Keratinocyte (primary cell): Measurements from ENCODE around the gene TAF4. TPM values are rescaled to one million over a fixed set of nuclear protein-coding genes. Genes with fewer than 3 reads are reported as not detected.

Source experiments
- DNase-seq: peaks from one replicate; pipeline ENCODE4 v3.0.0-alpha.2; 2011; ENCODE audit warnings: low read depth, missing footprints, low spot score
- FAIRE-seq: peaks from 2 replicates; lab custom pipeline; 2011; peaks lifted over from hg19 to GRCh38; lab: Jason Lieb, UNC
- H2AFZ ChIP-seq: 2 replicates; pipeline ENCODE4 v1.6.0; 2012; ENCODE audit warnings: low read length, control low read depth, inconsistent platforms; ENCODE audit not compliant: control insufficient read depth
- H3K27ac ChIP-seq: 2 replicates; pipeline ENCODE4 v1.5.1; 2011; ENCODE audit warnings: low read length; ENCODE audit not compliant: control insufficient read depth, insufficient read depth
- H3K27me3 ChIP-seq: 3 replicates; pipeline ENCODE4 v1.6.0; 2011; ENCODE audit warnings: low read length; ENCODE audit not compliant: control insufficient read depth, insufficient read depth; ENCODE audit errors: extremely low read depth
- H3K36me3 ChIP-seq, 2 experiments: 2 replicates in 1 of 2; 3 replicates in 1 of 2; pipeline ENCODE4 v1.5.1; 2011; ENCODE audit warnings: low read length in 2 of 2, mild to moderate bottlenecking in 1 of 2; ENCODE audit not compliant: control insufficient read depth in 2 of 2, insufficient read depth in 2 of 2; ENCODE audit errors: extremely low read depth in 1 of 2
- H3K4me1 ChIP-seq: 3 replicates; pipeline ENCODE4 v1.5.1; 2011; ENCODE audit warnings: low read length; ENCODE audit not compliant: control insufficient read depth, insufficient read depth; ENCODE audit errors: extremely low read depth
- H3K4me2 ChIP-seq: 3 replicates; pipeline ENCODE4 v1.6.0; 2011; ENCODE audit warnings: low read depth, low read length; ENCODE audit not compliant: control insufficient read depth, insufficient read depth; ENCODE audit errors: extremely low read depth
- H3K4me3 ChIP-seq, 3 experiments: fragments of 200-600 bp in 1 of 3; sonication (generic) in 1 of 3; 2 replicates in 2 of 3; 3 replicates in 1 of 3; pipeline ENCODE4 v1.5.1; 2011 to 2016; ENCODE audit warnings: low read length in 3 of 3, mild to moderate bottlenecking in 3 of 3, control low read depth in 2 of 3, inconsistent platforms in 1 of 3, low read depth in 1 of 3, mixed read lengths in 1 of 3, mixed run types in 1 of 3, moderate library complexity in 1 of 3; ENCODE audit not compliant: control insufficient read depth in 2 of 3, insufficient read depth in 2 of 3; ENCODE audit errors: extremely low read depth in 1 of 3
- H3K79me2 ChIP-seq: 2 replicates; pipeline ENCODE4 v1.6.0; 2012; ENCODE audit warnings: low read length; ENCODE audit not compliant: control insufficient read depth, insufficient read depth
- H3K9ac ChIP-seq: 3 replicates; pipeline ENCODE4 v1.6.0; 2011; ENCODE audit warnings: low read length; ENCODE audit not compliant: control insufficient read depth, insufficient read depth; ENCODE audit errors: extremely low read depth
- H3K9me1 ChIP-seq: 3 replicates; pipeline ENCODE4 v1.6.0; 2011; ENCODE audit warnings: low read length; ENCODE audit not compliant: control insufficient read depth, insufficient read depth; ENCODE audit errors: extremely low read depth
- H3K9me3 ChIP-seq: 2 replicates; pipeline ENCODE4 v1.5.1; 2012; ENCODE audit warnings: low read depth, low read length; ENCODE audit not compliant: control insufficient read depth
- H4K20me1 ChIP-seq: 3 replicates; pipeline ENCODE4 v1.6.0; 2011; ENCODE audit warnings: low read length; ENCODE audit not compliant: control insufficient read depth, insufficient read depth; ENCODE audit errors: extremely low read depth
- EZH2 ChIP-seq: IDR thresholded peaks from one replicate; pipeline ENCODE4 v1.6.1; 2012; ENCODE audit warnings: inconsistent platforms, mild to moderate bottlenecking, low read length, moderate library complexity
- dilution Hi-C: fragments of 300-500 bp; cut with MboI; formaldehyde crosslinking; loops from one replicate; pipeline ENCODE4 v1.7.0; 2020; ENCODE audit warnings: low sequenced_read_pairs; ENCODE audit not compliant: extremely low pct_ligation_motif_present
- polyA plus RNA-seq, 5 experiments: library from polyadenylated mRNA; depleted of rRNA in 3 of 5; stranded (reverse) in 3 of 5; stranded (forward) in 1 of 5; unstranded in 1 of 5; fragments of >200 nt; gene quantifications; 1 replicate in 1 of 5; 2 replicates in 3 of 5; 3 replicates in 1 of 5; pipeline versions ENCODE4 v1.2.1 to v1.2.3, GENCODE V29; 2011 to 2012; ENCODE audit warnings: missing spikeins in 2 of 5, low read depth in 1 of 5, low replicate concordance in 1 of 5
- TF ChIP-seq, protein P1 (sequence below), 3 experiments: IDR thresholded peaks in 1 of 3; conservative IDR thresholded peaks in 1 of 3; optimal IDR thresholded peaks in 1 of 3; 2 replicates in 2 of 3; 3 replicates in 1 of 3; pipeline versions ENCODE3 to v1.5.1; 2011; ENCODE audit warnings: low read length in 3 of 3, mild to moderate bottlenecking in 3 of 3, moderate library complexity in 2 of 3, control low read depth in 1 of 3, inconsistent platforms in 1 of 3; ENCODE audit not compliant: insufficient read depth in 2 of 3; ENCODE audit errors: extremely low read depth in 1 of 3

Gene TAF4
- polyA plus RNA-seq, 1 donor (not counting 4 experiments of a cell fraction or from before 2014, with no cell fraction given), result 3.3 TPM

DNA sequence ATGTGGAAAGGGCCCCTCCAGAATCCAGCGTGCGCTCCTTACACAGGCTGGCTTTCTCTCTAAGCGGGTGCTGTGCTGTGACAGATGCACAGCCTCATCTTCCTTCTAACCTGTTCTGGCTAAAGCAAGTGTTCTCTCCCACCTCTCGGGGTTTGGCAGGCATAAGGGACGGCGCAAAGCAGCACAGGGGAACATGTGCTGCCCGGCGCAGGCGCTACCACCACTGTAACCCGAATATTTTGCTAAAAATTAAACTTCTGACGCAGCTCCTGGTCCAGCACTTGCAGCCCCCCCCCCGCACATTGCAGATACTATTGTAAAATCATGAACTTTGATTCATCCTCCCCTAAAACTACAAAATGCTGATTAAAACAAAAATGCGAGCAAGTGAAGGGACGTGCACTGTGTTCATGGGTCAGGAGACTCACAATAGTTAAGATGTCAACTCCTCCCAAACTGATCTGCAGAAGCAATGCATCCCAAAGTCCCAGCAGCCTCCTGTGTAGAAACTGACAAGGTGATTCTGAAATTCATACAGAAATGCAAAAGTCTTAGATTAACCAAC, 43.0 kb downstream of the TAF4 start:
- no peak overlapping the region for H2AFZ ChIP-seq
- FAIRE-seq, result no peak
- no peak overlapping the region for H3K9ac ChIP-seq
- no peaks in the 10 kb centered on the region for H3K9me3 ChIP-seq
- no peak overlapping the region for H3K27ac ChIP-seq
- DNase-seq, result no peak
- H3K4me1 ChIP-seq, result no peaks in the 10 kb centered on the region
- peaks cover 76% of the 10 kb centered on the region for H3K79me2 ChIP-seq
- H3K4me2 ChIP-seq, result no peak overlapping the region
- no peaks in the 10 kb centered on the region for H3K36me3 ChIP-seq
- H3K27me3 ChIP-seq, result no peaks in the 10 kb centered on the region
- peaks cover 20% of the 10 kb centered on the region for H4K20me1 ChIP-seq
- dilution Hi-C loops, result no loop called here
- H3K9me1 ChIP-seq, result no peaks in the 10 kb centered on the region
- TF ChIP-seq EZH2, result no peak
- TF ChIP-seq, protein P1, sequence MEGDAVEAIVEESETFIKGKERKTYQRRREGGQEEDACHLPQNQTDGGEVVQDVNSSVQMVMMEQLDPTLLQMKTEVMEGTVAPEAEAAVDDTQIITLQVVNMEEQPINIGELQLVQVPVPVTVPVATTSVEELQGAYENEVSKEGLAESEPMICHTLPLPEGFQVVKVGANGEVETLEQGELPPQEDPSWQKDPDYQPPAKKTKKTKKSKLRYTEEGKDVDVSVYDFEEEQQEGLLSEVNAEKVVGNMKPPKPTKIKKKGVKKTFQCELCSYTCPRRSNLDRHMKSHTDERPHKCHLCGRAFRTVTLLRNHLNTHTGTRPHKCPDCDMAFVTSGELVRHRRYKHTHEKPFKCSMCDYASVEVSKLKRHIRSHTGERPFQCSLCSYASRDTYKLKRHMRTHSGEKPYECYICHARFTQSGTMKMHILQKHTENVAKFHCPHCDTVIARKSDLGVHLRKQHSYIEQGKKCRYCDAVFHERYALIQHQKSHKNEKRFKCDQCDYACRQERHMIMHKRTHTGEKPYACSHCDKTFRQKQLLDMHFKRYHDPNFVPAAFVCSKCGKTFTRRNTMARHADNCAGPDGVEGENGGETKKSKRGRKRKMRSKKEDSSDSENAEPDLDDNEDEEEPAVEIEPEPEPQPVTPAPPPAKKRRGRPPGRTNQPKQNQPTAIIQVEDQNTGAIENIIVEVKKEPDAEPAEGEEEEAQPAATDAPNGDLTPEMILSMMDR (optimal IDR thresholded peaks at IDR 0.05 in 1 of 3, IDR thresholded peaks at IDR 0.05 in 1 of 3, conservative IDR thresholded peaks at IDR 0.05 in 1 of 3; ENCODE audit: extremely low read depth in 1 of 3, insufficient read depth in 2 of 3, low read length in 3 of 3), result no peak
- no peak overlapping the region for H3K4me3 ChIP-seq

DNA sequence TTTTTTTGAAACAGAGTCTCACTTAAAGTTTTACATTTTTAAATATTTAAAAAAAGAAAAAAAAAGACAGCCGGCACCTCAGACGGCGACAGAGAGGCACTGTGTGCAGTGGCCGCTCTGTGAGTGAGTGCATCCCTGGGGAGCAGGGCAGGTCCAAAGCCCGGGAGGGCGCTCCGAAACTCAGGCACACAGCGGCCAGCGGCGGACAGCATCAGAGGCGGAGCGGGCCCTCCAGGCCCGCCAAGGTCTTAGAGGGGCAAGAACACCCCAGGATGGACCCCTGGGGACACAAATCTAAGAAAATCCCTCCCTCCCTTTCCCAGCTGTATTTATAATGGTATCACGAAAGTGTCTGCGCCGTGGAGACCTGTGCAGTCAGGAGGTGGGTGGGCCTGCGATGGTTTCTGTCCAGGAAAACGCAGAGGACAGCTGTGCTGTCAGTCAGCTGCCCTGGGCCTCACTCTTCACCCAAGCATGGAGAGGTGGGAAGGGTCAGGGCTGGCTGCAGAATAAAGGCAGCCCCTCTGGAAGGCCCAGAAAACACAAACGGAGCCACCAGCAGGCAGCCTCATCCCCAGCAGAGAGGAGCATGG, 43.8 kb downstream of the TAF4 start:
- Histone ChIP-seq H3K79me2 (peaks cover 69% of the 10 kb centered on the region), H3K9ac (no peak overlapping the region), H3K4me1 (no peaks in the 10 kb centered on the region), H3K9me3 (no peaks in the 10 kb centered on the region), H3K4me2 (no peak overlapping the region), H4K20me1 (peaks cover 19% of the 10 kb centered on the region), H3K4me3 (no peak overlapping the region), H3K27ac (no peak overlapping the region), H3K9me1 (no peaks in the 10 kb centered on the region), H3K36me3 (no peaks in the 10 kb centered on the region), H2AFZ (no peak overlapping the region), H3K27me3 (no peaks in the 10 kb centered on the region)
- no peak for TF ChIP-seq EZH2
- TF ChIP-seq, protein P1 (optimal IDR thresholded peaks at IDR 0.05 in 1 of 3, IDR thresholded peaks at IDR 0.05 in 1 of 3, conservative IDR thresholded peaks at IDR 0.05 in 1 of 3; ENCODE audit: extremely low read depth in 1 of 3, insufficient read depth in 2 of 3, low read length in 3 of 3), result no peak
- no peak for DNase-seq
- dilution Hi-C loops, result no loop called here
- FAIRE-seq, result no peak
